OCI-LY7 (cell line): ENCODE results near the gene KCNE1. TPM values are rescaled to one million over a fixed set of nuclear protein-coding genes. Genes with fewer than 3 reads are reported as not detected.
"Not testable (repeated sequence)": the region's sequence is repeated elsewhere in the genome, so short reads cannot be mapped to it uniquely, and the experiment has no call there.

Experiments used
- BruUV-seq: library from RNA; stranded (reverse); fragments of 400-500 nt; replicated peaks from 2 replicates; lab custom pipeline; 2021; lab: Mats Ljungman, UMichigan
- CTCF ChIA-PET: fragments of 300-600 bp; sonication (Branson Sonifier 250); formaldehyde crosslinking; loops from one replicate; lab custom pipeline; 2022; ENCODE audit warnings: antibody characterized with exemption; ENCODE audit not compliant: unreplicated experiment; lab: Charles Lee
- POLR2A ChIA-PET: fragments of 300-600 bp; sonication (Branson Sonifier 250); formaldehyde crosslinking; loops from one replicate; lab custom pipeline; 2022; ENCODE audit warnings: antibody characterized with exemption; lab: Charles Lee
- DNase-seq: peaks from one replicate; pipeline ENCODE4 v3.0.0-alpha.2; 2015; ENCODE audit warnings: low spot score
- H2AFZ ChIP-seq: fragments of 200-600 bp; sonication (generic), shearing (Covaris generic); 2 replicates; pipeline ENCODE4 v1.6.1; 2014; ENCODE audit warnings: mild to moderate bottlenecking, antibody characterized with exemption, low read length, moderate library complexity
- H3K27ac ChIP-seq: fragments of 200-600 bp; sonication (generic); 2 replicates; pipeline ENCODE4 v1.5.1; 2014; ENCODE audit warnings: mixed run types, low read depth, mild to moderate bottlenecking, moderate library complexity, low read length, inconsistent platforms; ENCODE audit not compliant: poor library complexity, severe bottlenecking
- H3K36me3 ChIP-seq: fragments of 200-600 bp; sonication (generic); 2 replicates; pipeline ENCODE4 v1.6.1; 2014; ENCODE audit warnings: mild to moderate bottlenecking, antibody characterized with exemption, low read length, moderate library complexity, mixed read lengths; ENCODE audit not compliant: insufficient read depth
- H3K4me1 ChIP-seq: fragments of 200-600 bp; sonication (generic); 2 replicates; pipeline ENCODE4 v1.5.1; 2014; ENCODE audit warnings: mild to moderate bottlenecking, low read length; ENCODE audit not compliant: insufficient read depth, poor library complexity, severe bottlenecking
- H3K4me2 ChIP-seq: fragments of 200-600 bp; sonication (generic); 2 replicates; pipeline ENCODE4 v1.6.1; 2014; ENCODE audit warnings: mild to moderate bottlenecking, low read length
- H3K4me3 ChIP-seq: fragments of 200-600 bp; sonication (generic); 2 replicates; pipeline ENCODE4 v1.5.1; 2014; ENCODE audit warnings: mild to moderate bottlenecking, low read depth, low read length; ENCODE audit not compliant: poor library complexity, severe bottlenecking
- H3K79me2 ChIP-seq: fragments of 200-600 bp; sonication (generic); 2 replicates; pipeline ENCODE4 v1.6.1; 2016; ENCODE audit warnings: low read depth, mild to moderate bottlenecking, low read length, moderate library complexity, mixed read lengths; ENCODE audit not compliant: insufficient read depth
- H3K9me2 ChIP-seq: fragments of 200-600 bp; sonication (generic); 2 replicates; pipeline ENCODE4 v1.6.1; 2016; ENCODE audit warnings: mild to moderate bottlenecking, low read length, mixed read lengths; ENCODE audit not compliant: insufficient read depth
- H3K9me3 ChIP-seq: fragments of 200-600 bp; sonication (generic); 2 replicates; pipeline ENCODE4 v1.6.1; 2014; ENCODE audit warnings: mild to moderate bottlenecking, mixed run types, low read length, mixed read lengths
- H4K20me1 ChIP-seq: fragments of 200-600 bp; sonication (generic); 2 replicates; pipeline ENCODE4 v1.6.1; 2014; ENCODE audit warnings: mild to moderate bottlenecking, antibody characterized with exemption, low read length, moderate library complexity, mixed read lengths; ENCODE audit not compliant: insufficient read depth
- intact Hi-C: fragments of 100-400 bp; cut with micrococcal nuclease; formaldehyde crosslinking; loops from one replicate; pipeline ENCODE4 v1.10.0; 2022; ENCODE audit not compliant: unreplicated experiment
- total RNA-seq, 2 experiments: library from RNA; depleted of rRNA in 1 of 2; stranded (reverse); fragments of >200 nt in 1 of 2; shearing (Covaris generic) in 1 of 2; gene quantifications; 2 replicates each; pipeline ENCODE4 v1.2.3, GENCODE V29; 2014 to 2022

The KCNE1 gene
- total RNA-seq, 2 experiments from 2014 or later: 0.15 TPM; not detected in 1

GRCh38 chr21:34423805-34424204, 88.2 kb downstream of the KCNE1 start, which contains the start of gene SMIM34:
SMIM34 (minus strand) TSS chr21:34423951; CDS start chr21:34423839, 112 bp downstream.
- DNase-seq, CTCF ChIA-PET, POLR2A ChIA-PET: not testable (repeated sequence)

GRCh38 chr21:34417448-34418077, 94.4 kb downstream of the KCNE1 start:
- H3K36me3 ChIP-seq, H3K79me2 ChIP-seq, H3K4me1 ChIP-seq, BruUV-seq, H3K4me3 ChIP-seq, H3K4me2 ChIP-seq, DNase-seq, H2AFZ ChIP-seq, H4K20me1 ChIP-seq, H3K9me2 ChIP-seq, POLR2A ChIA-PET, intact Hi-C loops, CTCF ChIA-PET, H3K27ac ChIP-seq, H3K9me3 ChIP-seq: not testable (repeated sequence)

More at GRCh38 chr21:34423805-34424204, 88.2 kb downstream of the KCNE1 start, which contains the start of gene SMIM34:
- H3K36me3 ChIP-seq, H3K9me3 ChIP-seq, H3K27ac ChIP-seq, BruUV-seq, H3K79me2 ChIP-seq, H3K4me1 ChIP-seq, H4K20me1 ChIP-seq, H3K9me2 ChIP-seq, H3K4me2 ChIP-seq, intact Hi-C loops, H3K4me3 ChIP-seq, H2AFZ ChIP-seq: not testable (repeated sequence)

GRCh38 chr21:34407294-34407693, 104.7 kb downstream of the KCNE1 start:
- H3K27ac ChIP-seq, H2AFZ ChIP-seq, H3K4me1 ChIP-seq, H3K4me2 ChIP-seq, H3K4me3 ChIP-seq, BruUV-seq, POLR2A ChIA-PET, H3K9me2 ChIP-seq, intact Hi-C loops, CTCF ChIA-PET, DNase-seq, H3K36me3 ChIP-seq, H3K79me2 ChIP-seq, H4K20me1 ChIP-seq, H3K9me3 ChIP-seq: not testable (repeated sequence)

DNA sequence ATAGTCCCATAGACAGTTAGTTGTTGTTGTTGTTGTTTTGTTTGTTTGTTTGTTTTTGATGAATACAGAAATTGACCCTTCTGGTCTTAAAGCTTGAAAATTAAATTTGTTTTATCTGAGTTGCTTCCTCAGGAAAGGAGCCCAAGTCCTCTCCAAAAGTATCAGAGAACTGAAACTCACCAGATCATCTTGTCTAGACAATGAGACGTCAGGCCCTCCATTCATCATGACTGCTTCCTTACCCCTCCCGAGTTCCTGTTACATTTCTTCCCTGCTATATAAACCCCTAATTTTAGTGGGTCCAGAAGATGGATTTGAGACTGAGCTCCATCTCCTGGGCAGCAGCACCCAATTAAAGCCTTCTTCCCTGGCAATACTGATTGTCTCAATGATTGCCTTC, 105.3 kb downstream of the KCNE1 start:
- CTCF ChIA-PET, H3K79me2 ChIP-seq, BruUV-seq, H3K36me3 ChIP-seq, intact Hi-C loops, H3K4me1 ChIP-seq, POLR2A ChIA-PET, H3K27ac ChIP-seq, H3K4me3 ChIP-seq, H3K9me2 ChIP-seq, H4K20me1 ChIP-seq, H3K4me2 ChIP-seq, H2AFZ ChIP-seq, H3K9me3 ChIP-seq, DNase-seq: not testable (repeated sequence)

DNA sequence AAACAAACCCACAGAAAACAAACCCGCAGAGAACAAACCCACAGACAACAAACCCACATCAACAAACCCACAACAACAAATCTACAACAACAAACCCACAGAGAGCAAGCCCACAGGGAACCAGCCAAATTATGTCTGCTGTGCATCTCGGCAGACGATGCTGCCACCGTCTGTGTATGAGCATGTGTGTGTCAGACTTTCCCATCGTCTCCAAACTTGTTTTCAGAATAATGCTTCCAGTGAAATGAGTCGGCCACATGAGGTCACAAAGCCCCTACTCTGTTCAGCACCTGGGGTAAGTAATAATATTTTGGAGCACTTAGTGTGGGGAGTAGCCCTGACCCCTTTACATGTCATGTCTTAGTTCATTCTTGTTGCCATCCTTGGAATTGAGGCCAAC, 105.9 kb downstream of the KCNE1 start:
- BruUV-seq, H4K20me1 ChIP-seq, H2AFZ ChIP-seq, CTCF ChIA-PET, intact Hi-C loops, H3K4me2 ChIP-seq, H3K9me2 ChIP-seq, H3K79me2 ChIP-seq, H3K4me1 ChIP-seq, DNase-seq, POLR2A ChIA-PET, H3K9me3 ChIP-seq, H3K27ac ChIP-seq, H3K4me3 ChIP-seq, H3K36me3 ChIP-seq: not testable (repeated sequence)

GRCh38 chr21:34405686-34406085, 106.3 kb downstream of the KCNE1 start:
- H4K20me1 ChIP-seq, H3K9me2 ChIP-seq, CTCF ChIA-PET, H3K4me2 ChIP-seq, POLR2A ChIA-PET, H3K36me3 ChIP-seq, DNase-seq, H3K27ac ChIP-seq, intact Hi-C loops, H2AFZ ChIP-seq, H3K4me3 ChIP-seq, H3K4me1 ChIP-seq, H3K9me3 ChIP-seq, BruUV-seq, H3K79me2 ChIP-seq: not testable (repeated sequence)
